Nephron progenitor cell (in vitro differentiated cells): ENCODE results near the gene ELL2.

Experiments
- DNase-seq: peaks from one replicate; pipeline ENCODE4 v3.0.0; 2021
- H3K27ac Mint-ChIP-seq: 2 replicates; pipeline ENCODE4 v1.8.0; 2021; ENCODE audit warnings: mild to moderate bottlenecking, moderate library complexity, mixed read lengths
- H3K27me3 Mint-ChIP-seq: 2 replicates; pipeline ENCODE4 v1.8.0; 2021; ENCODE audit warnings: mild to moderate bottlenecking, low read depth, mixed read lengths; ENCODE audit not compliant: poor library complexity
- H3K36me3 Mint-ChIP-seq: 2 replicates; pipeline ENCODE4 v1.8.0; 2021; ENCODE audit warnings: low read depth, mixed read lengths
- H3K4me1 Mint-ChIP-seq: 2 replicates; pipeline ENCODE4 v1.8.0; 2021; ENCODE audit warnings: mixed read lengths
- H3K4me3 Mint-ChIP-seq: 2 replicates; pipeline ENCODE4 v1.8.0; 2021; ENCODE audit warnings: mild to moderate bottlenecking, moderate library complexity, mixed read lengths
- H3K9me3 Mint-ChIP-seq: 2 replicates; pipeline ENCODE4 v1.8.0; 2021; ENCODE audit warnings: mild to moderate bottlenecking, moderate library complexity, mixed read lengths
- CTCF ChIP-seq: fragments of 200-600 bp; sonication (generic); IDR thresholded peaks from 2 replicates; pipeline ENCODE4 v1.5.0; 2021; ENCODE audit warnings: antibody characterized with exemption

The ELL2 gene

GRCh38 chr5:95960667-95961616 is 709 bp downstream of the ELL2 start:
- peak overlapping the region; percentile 93 for H3K27ac Mint-ChIP-seq
- H3K27me3 Mint-ChIP-seq = peaks cover 9% of the 10 kb centered on the region
- no peaks in the 10 kb centered on the region for H3K36me3 Mint-ChIP-seq
- peak overlapping the region; percentile 93 for H3K4me3 Mint-ChIP-seq
- DNase-seq = peak; percentile 79
- H3K9me3 Mint-ChIP-seq = no peaks in the 10 kb centered on the region
- peaks cover 59% of the 10 kb centered on the region for H3K4me1 Mint-ChIP-seq
- peak; percentile 45 for TF ChIP-seq CTCF

- H3K36me3 Mint-ChIP-seq = peaks cover 3% of the 10 kb centered on the region
- peak; percentile 4 for DNase-seq
- peaks cover under 1% of the 10 kb centered on the region for H3K9me3 Mint-ChIP-seq
- peaks cover 65% of the 10 kb centered on the region for H3K4me1 Mint-ChIP-seq
- H3K27me3 Mint-ChIP-seq = peaks cover 9% of the 10 kb centered on the region
- no peak for TF ChIP-seq CTCF
- H3K27ac Mint-ChIP-seq = peak overlapping the region; percentile 93
- peak overlapping the region; percentile 93 for H3K4me3 Mint-ChIP-seq
Observed at GRCh38 chr5:95959888-95960666, 1.6 kb downstream of the ELL2 start.

- Mint-ChIP-seq H3K27me3 (peaks cover 9% of the 10 kb centered on the region), H3K9me3 (peaks cover 5% of the 10 kb centered on the region), H3K27ac (no peak overlapping the region), H3K4me3 (peak overlapping the region; percentile 93), H3K36me3 (peaks cover 11% of the 10 kb centered on the region), H3K4me1 (peaks cover 71% of the 10 kb centered on the region)
- DNase-seq = peak; percentile 15
- TF ChIP-seq CTCF = no peak
Observed at GRCh38 chr5:95959051-95959887, 2.4 kb downstream of the ELL2 start.

- H3K27ac Mint-ChIP-seq = no peak overlapping the region
- DNase-seq = no peak
- peaks cover 19% of the 10 kb centered on the region for H3K36me3 Mint-ChIP-seq
Observed at GRCh38 chr5:95958310-95959014, 3.2 kb downstream of the ELL2 start.

More at GRCh38 chr5:95958310-95959014, 3.2 kb downstream of the ELL2 start:
- Mint-ChIP-seq H3K4me1 (peaks cover 71% of the 10 kb centered on the region), H3K4me3 (peak overlapping the region; percentile 93), H3K9me3 (peaks cover 5% of the 10 kb centered on the region), H3K27me3 (peaks cover 9% of the 10 kb centered on the region)
- TF ChIP-seq CTCF = no peak
